ENCODE results near the gene RNF224. TPM values are rescaled to one million over a fixed set of nuclear protein-coding genes. Genes with fewer than 3 reads are reported as not detected.

Gene RNF224
- total and polyA plus RNA-seq, 4 donors = not detected

- Histone ChIP-seq H3K4me3 (ENCODE audit: low read depth in 1 of 3, low read length in 3 of 3) (no peak overlapping the region), H3K27ac (ENCODE audit: low read depth in 1 of 2, low read length in 2 of 2) (no peak overlapping the region), H3K9me3 (ENCODE audit: control insufficient read depth in 4 of 4, low read length in 3 of 4) (no peaks in the 10 kb centered on the region), H3K4me1 (ENCODE audit: control insufficient read depth in 4 of 4, insufficient read depth in 4 of 4, low read length in 3 of 4) (peaks cover 8 to 21% (median 14%) of the 10 kb centered on the region in 4 donors), H3K27me3 (ENCODE audit: control insufficient read depth in 4 of 4, insufficient read depth in 4 of 4, low read length in 3 of 4) (no peaks in the 10 kb centered on the region), H3K36me3 (ENCODE audit: control insufficient read depth in 4 of 4, insufficient read depth in 3 of 4, low read depth in 1 of 4, low read length in 3 of 4) (no peaks in the 10 kb centered on the region), H3K9ac (ENCODE audit: low read depth in 1 of 2, low read length in 2 of 2) (no peak overlapping the region)
- no peak for TF ChIP-seq JUND (IDR thresholded peaks at IDR 0.05)
- no peak for TF ChIP-seq ZBTB33 (IDR thresholded peaks at IDR 0.05)
- TF ChIP-seq YY1 (IDR thresholded peaks at IDR 0.05) = no peak
- no peak for TF ChIP-seq EGR1 (IDR thresholded peaks at IDR 0.05; ENCODE audit: low read depth in 2 of 2)
- TF ChIP-seq GABPA (IDR thresholded peaks at IDR 0.05 in 1 of 2, conservative IDR thresholded peaks at IDR 0.05 in 1 of 2) = no peak
- TF ChIP-seq CTCF (IDR thresholded peaks at IDR 0.05; ENCODE audit: low read depth, low read length, missing input control) = no peak
- no peak for TF ChIP-seq TAF1 (conservative IDR thresholded peaks at IDR 0.05)
- no peak for TF ChIP-seq SP1 (IDR thresholded peaks at IDR 0.05)
- TF ChIP-seq FOXA2 (IDR thresholded peaks at IDR 0.05) = no peak
- DNase-seq (ENCODE audit: low spot score) = no peak
- 63% methylated on average over 18 of the region's 18 CpGs for WGBS
These were observed 806 bp upstream of the RNF224 start for GRCh38 chr9:137226338-137227053.

GRCh38 chr9:137227853-137228505, 677 bp downstream of the RNF224 start:
- WGBS = 38% methylated on average over 18 of the region's 18 CpGs
- Histone ChIP-seq H3K27me3 (ENCODE audit: control insufficient read depth in 4 of 4, insufficient read depth in 4 of 4, low read length in 3 of 4) (no peaks in the 10 kb centered on the region), H3K9ac (ENCODE audit: low read depth in 1 of 2, low read length in 2 of 2) (no peak overlapping the region), H3K36me3 (ENCODE audit: control insufficient read depth in 4 of 4, insufficient read depth in 3 of 4, low read depth in 1 of 4, low read length in 3 of 4) (no peaks in the 10 kb centered on the region), H3K9me3 (ENCODE audit: control insufficient read depth in 4 of 4, low read length in 3 of 4) (no peaks in the 10 kb centered on the region), H3K4me3 (ENCODE audit: low read depth in 1 of 3, low read length in 3 of 3) (no peak overlapping the region), H3K27ac (ENCODE audit: low read depth in 1 of 2, low read length in 2 of 2) (no peak overlapping the region), H3K4me1 (ENCODE audit: control insufficient read depth in 4 of 4, insufficient read depth in 4 of 4, low read length in 3 of 4) (peaks cover 5 to 13% (median 7%) of the 10 kb centered on the region in 4 donors)
- DNase-seq (ENCODE audit: low spot score) = no peak
- no peak for TF ChIP-seq ATF3 (IDR thresholded peaks at IDR 0.05)

GRCh38 chr9:137228506-137228967, 1.2 kb downstream of the RNF224 start:
- H3K9ac ChIP-seq (ENCODE audit: low read depth in 1 of 2, low read length in 2 of 2) = no peak overlapping the region
- no peak overlapping the region for H3K27ac ChIP-seq (ENCODE audit: low read depth in 1 of 2, low read length in 2 of 2)
- DNase-seq (ENCODE audit: low spot score) = no peak
- H3K27me3 ChIP-seq (ENCODE audit: control insufficient read depth in 4 of 4, insufficient read depth in 4 of 4, low read length in 3 of 4) = no peaks in the 10 kb centered on the region
- H3K4me1 ChIP-seq (ENCODE audit: control insufficient read depth in 4 of 4, insufficient read depth in 4 of 4, low read length in 3 of 4) = peaks cover 4 to 10% (median 6%) of the 10 kb centered on the region in 4 donors
- H3K4me3 ChIP-seq (ENCODE audit: low read depth in 1 of 3, low read length in 3 of 3) = no peak overlapping the region
- H3K9me3 ChIP-seq (ENCODE audit: control insufficient read depth in 4 of 4, low read length in 3 of 4) = no peaks in the 10 kb centered on the region
- 65% methylated on average over 29 of the region's 29 CpGs for WGBS
- H3K36me3 ChIP-seq (ENCODE audit: control insufficient read depth in 4 of 4, insufficient read depth in 3 of 4, low read depth in 1 of 4, low read length in 3 of 4) = no peaks in the 10 kb centered on the region
- no peak for TF ChIP-seq ATF3 (IDR thresholded peaks at IDR 0.05)
- TF ChIP-seq JUND (IDR thresholded peaks at IDR 0.05) = no peak
- TF ChIP-seq YY1 (IDR thresholded peaks at IDR 0.05) = no peak
- no peak for TF ChIP-seq MAX (IDR thresholded peaks at IDR 0.05)
- TF ChIP-seq HNF4G (IDR thresholded peaks at IDR 0.05) = no peak
- TF ChIP-seq RAD21 (IDR thresholded peaks at IDR 0.05) = no peak
- TF ChIP-seq SP1 (IDR thresholded peaks at IDR 0.05) = no peak
- TF ChIP-seq EGR1 (IDR thresholded peaks at IDR 0.05; ENCODE audit: low read depth in 2 of 2) = no peak
- TF ChIP-seq TAF1 (conservative IDR thresholded peaks at IDR 0.05) = no peak
- TF ChIP-seq HNF4A (conservative IDR thresholded peaks at IDR 0.05) = no peak
- TF ChIP-seq FOXA1 (IDR thresholded peaks at IDR 0.05) = no peak
- no peak for TF ChIP-seq NR2F2 (IDR thresholded peaks at IDR 0.05)
- no peak for TF ChIP-seq ZBTB33 (IDR thresholded peaks at IDR 0.05)
- no peak for TF ChIP-seq GABPA (IDR thresholded peaks at IDR 0.05 in 1 of 2, conservative IDR thresholded peaks at IDR 0.05 in 1 of 2)
- no peak for TF ChIP-seq CTCF (IDR thresholded peaks at IDR 0.05; ENCODE audit: low read depth, low read length, missing input control)
